Vagina (tissue), 2 donors: Measurements from ENCODE around the gene TGFA. TPM values are rescaled to one million over a fixed set of nuclear protein-coding genes. Genes with fewer than 3 reads are reported as not detected.

Source experiments
- DNase-seq, 2 donors: peaks; one replicate each; pipeline ENCODE4 v3.0.0-alpha.2; 2017; ENCODE audit errors: extremely low spot score in 2 of 2
- H3K27ac ChIP-seq: fragments of 200-600 bp; sonication (generic); one replicate; pipeline ENCODE4 v1.5.1; 2019
- H3K27me3 ChIP-seq: fragments of 200-600 bp; sonication (generic); one replicate; pipeline ENCODE4 v1.5.1; 2019
- H3K36me3 ChIP-seq, 2 donors: fragments of 200-600 bp; sonication (generic); one replicate each; pipeline ENCODE4 v1.5.1; 2017 to 2019
- H3K4me1 ChIP-seq: fragments of 200-600 bp; sonication (generic); one replicate; pipeline ENCODE4 v1.5.1; 2019
- H3K4me3 ChIP-seq, 2 donors: fragments of 200-600 bp; sonication (generic); 1 replicate in 1 of 2; 2 replicates in 1 of 2; pipeline ENCODE4 v1.5.1; 2016 to 2019
- H3K9me3 ChIP-seq: fragments of 200-600 bp; sonication (generic); one replicate; pipeline ENCODE4 v1.5.1; 2019
- CTCF ChIP-seq, 3 experiments: fragments of 450-650 bp in 2 of 3; fragments of 200-600 bp in 1 of 3; sonication (generic) in 1 of 3; IDR thresholded peaks; one replicate each; pipeline ENCODE4 v1.5.1; 2017 to 2019; ENCODE audit warnings: antibody characterized with exemption in 3 of 3, mild to moderate bottlenecking in 2 of 3, moderate library complexity in 2 of 3
- POLR2A ChIP-seq, 2 donors: fragments of 450-650 bp; IDR thresholded peaks; one replicate each; pipeline ENCODE4 v1.6.1; 2017; ENCODE audit warnings: antibody characterized with exemption in 2 of 2, mild to moderate bottlenecking in 2 of 2, moderate library complexity in 2 of 2
- POLR2AphosphoS5 ChIP-seq, 2 donors: sonication (generic); formaldehyde crosslinking; IDR thresholded peaks; one replicate each; pipeline ENCODE4 v1.9.0; 2017; ENCODE audit warnings: antibody characterized with exemption in 2 of 2, mild to moderate bottlenecking in 2 of 2, low read depth in 1 of 2; ENCODE audit not compliant: insufficient read depth in 1 of 2
- intact Hi-C: fragments of 100-400 bp; cut with DNase I; formaldehyde crosslinking; loops from one replicate; pipeline ENCODE4 v1.15.1; 2023
- total RNA-seq: library from RNA; depleted of rRNA; stranded (reverse); fragments of >200 nt; gene quantifications from one replicate; pipeline ENCODE4 v1.2.3, GENCODE V29; 2016

TGFA gene
- total RNA-seq, 1 donor from 2014 or later = 27.7 TPM

GRCh38 chr2:70501728-70502127 is 51.9 kb downstream of the TGFA start:
- no peak for TF ChIP-seq CTCF (IDR thresholded peaks at IDR 0.05)
- TF ChIP-seq POLR2A (IDR thresholded peaks at IDR 0.05) = no peak
- TF ChIP-seq POLR2AphosphoS5 (IDR thresholded peaks at IDR 0.05; ENCODE audit: insufficient read depth in 1 of 2, low read depth in 1 of 2) = no peak

GRCh38 chr2:70501215-70501614 is 52.4 kb downstream of the TGFA start:
- intact Hi-C loops = no loop called here
- Histone ChIP-seq H3K36me3 (no peaks in the 10 kb centered on the region), H3K9me3 (no peaks in the 10 kb centered on the region), H3K4me3 (no peak overlapping the region), H3K4me1 (no peaks in the 10 kb centered on the region), H3K27ac (no peak overlapping the region), H3K27me3 (no peaks in the 10 kb centered on the region)
- DNase-seq = no peak
- TF ChIP-seq POLR2A (IDR thresholded peaks at IDR 0.05) = no peak
- TF ChIP-seq POLR2AphosphoS5 (IDR thresholded peaks at IDR 0.05; ENCODE audit: insufficient read depth in 1 of 2, low read depth in 1 of 2) = no peak
- no peak for TF ChIP-seq CTCF (IDR thresholded peaks at IDR 0.05)

More at GRCh38 chr2:70501728-70502127, 51.9 kb downstream of the TGFA start:
- H3K27me3 ChIP-seq = no peaks in the 10 kb centered on the region
- no peak overlapping the region for H3K27ac ChIP-seq
- H3K4me1 ChIP-seq = no peaks in the 10 kb centered on the region
- peak in 1 of 2 donors; percentile 20 for DNase-seq
- H3K4me3 ChIP-seq = no peak overlapping the region
- intact Hi-C loops = no loop called here
- no peaks in the 10 kb centered on the region for H3K36me3 ChIP-seq
- H3K9me3 ChIP-seq = no peaks in the 10 kb centered on the region

- Histone ChIP-seq H3K9me3 (no peaks in the 10 kb centered on the region), H3K4me3 (no peak overlapping the region), H3K27me3 (no peaks in the 10 kb centered on the region), H3K27ac (no peak overlapping the region), H3K36me3 (no peaks in the 10 kb centered on the region), H3K4me1 (no peaks in the 10 kb centered on the region)
- TF ChIP-seq POLR2A (IDR thresholded peaks at IDR 0.05) (no peak), CTCF (IDR thresholded peaks at IDR 0.05) (no peak), POLR2AphosphoS5 (IDR thresholded peaks at IDR 0.05; ENCODE audit: insufficient read depth in 1 of 2, low read depth in 1 of 2) (no peak)
- intact Hi-C loops = no loop called here
- peak in 1 of 2 donors; percentile 42 for DNase-seq
Measured at GRCh38 chr2:70499253-70499652, 54.4 kb downstream of the TGFA start.

- H3K36me3 ChIP-seq = no peaks in the 10 kb centered on the region
- no peak overlapping the region for H3K4me3 ChIP-seq
- H3K27me3 ChIP-seq = no peaks in the 10 kb centered on the region
- no peaks in the 10 kb centered on the region for H3K9me3 ChIP-seq
- no peaks in the 10 kb centered on the region for H3K4me1 ChIP-seq
- H3K27ac ChIP-seq = no peak overlapping the region
- intact Hi-C loops = no loop called here
- TF ChIP-seq POLR2A (IDR thresholded peaks at IDR 0.05) (no peak), POLR2AphosphoS5 (IDR thresholded peaks at IDR 0.05; ENCODE audit: insufficient read depth in 1 of 2, low read depth in 1 of 2) (no peak), CTCF (IDR thresholded peaks at IDR 0.05) (no peak)
- peak in 1 of 2 donors; percentile 37 for DNase-seq
Measured at GRCh38 chr2:70498528-70498927, 55.1 kb downstream of the TGFA start.

- no peaks in the 10 kb centered on the region for H3K36me3 ChIP-seq
- intact Hi-C loops = no loop called here
Measured at GRCh38 chr2:70498054-70498453, 55.6 kb downstream of the TGFA start.

More at GRCh38 chr2:70498054-70498453, 55.6 kb downstream of the TGFA start:
- Histone ChIP-seq H3K4me3 (no peak overlapping the region), H3K27ac (no peak overlapping the region), H3K4me1 (no peaks in the 10 kb centered on the region), H3K27me3 (no peaks in the 10 kb centered on the region), H3K9me3 (no peaks in the 10 kb centered on the region)
- TF ChIP-seq POLR2AphosphoS5 (IDR thresholded peaks at IDR 0.05; ENCODE audit: insufficient read depth in 1 of 2, low read depth in 1 of 2) (no peak), CTCF (IDR thresholded peaks at IDR 0.05) (no peak), POLR2A (IDR thresholded peaks at IDR 0.05) (no peak)
- DNase-seq = no peak
